IPS-NIHi11 (cell line): ENCODE data around the gene CHFR.
"Not testable (repeated sequence)": the region's sequence is repeated elsewhere in the genome, so short reads cannot be mapped to it uniquely, and the experiment has no call there.

Experiments used
- DNase-seq: peaks from one replicate; pipeline ENCODE4 v3.0.0; 2012; ENCODE audit warnings: mixed read lengths, low spot score

CHFR gene

DNA sequence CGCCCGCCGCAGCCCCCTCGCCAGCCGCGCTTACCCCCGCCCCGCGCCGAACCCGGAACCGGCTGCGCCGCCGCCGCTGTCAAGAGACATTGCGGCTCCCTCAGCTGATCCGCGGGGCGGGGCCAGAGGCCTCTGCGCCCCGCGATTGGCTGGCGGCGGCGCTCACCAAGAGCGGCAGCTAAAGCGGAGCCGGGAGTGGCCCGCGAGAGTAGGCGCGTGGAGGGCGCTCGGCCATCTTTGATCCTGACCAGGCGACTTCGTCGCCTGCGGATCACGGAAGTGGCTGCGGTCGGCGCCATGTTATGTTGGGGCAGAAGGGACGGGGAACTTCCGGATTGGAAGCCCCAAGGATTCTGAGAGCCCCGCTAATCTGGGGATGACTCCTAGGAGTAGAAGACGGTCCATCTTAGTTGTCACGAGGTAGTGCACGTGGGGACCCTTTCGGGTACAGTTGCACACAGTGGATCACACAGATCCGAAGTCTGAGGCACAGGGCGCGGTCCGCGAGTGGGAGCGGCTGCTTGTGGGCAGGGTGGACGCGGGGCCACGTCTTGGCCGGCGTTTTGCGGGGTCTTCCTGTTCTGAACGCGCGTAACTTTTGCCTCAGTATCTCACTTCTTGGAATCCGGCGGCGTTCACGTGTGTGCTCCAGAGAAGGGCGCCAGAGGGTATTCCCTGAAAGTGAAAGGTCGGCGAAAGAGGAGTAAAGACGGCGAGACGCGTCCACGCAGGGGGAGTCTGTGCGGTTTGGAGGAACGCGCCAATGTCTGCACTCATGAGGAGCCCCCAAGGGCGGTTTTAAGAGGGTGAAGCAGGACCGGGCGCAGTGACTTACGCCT lies at the start of gene CHFR:
CHFR (minus strand) TSS at position 93 of the 839 bp plus-strand sequence. CDS start 277 bp downstream, outside the sequence.
- DNase-seq = peak; percentile 98

DNA sequence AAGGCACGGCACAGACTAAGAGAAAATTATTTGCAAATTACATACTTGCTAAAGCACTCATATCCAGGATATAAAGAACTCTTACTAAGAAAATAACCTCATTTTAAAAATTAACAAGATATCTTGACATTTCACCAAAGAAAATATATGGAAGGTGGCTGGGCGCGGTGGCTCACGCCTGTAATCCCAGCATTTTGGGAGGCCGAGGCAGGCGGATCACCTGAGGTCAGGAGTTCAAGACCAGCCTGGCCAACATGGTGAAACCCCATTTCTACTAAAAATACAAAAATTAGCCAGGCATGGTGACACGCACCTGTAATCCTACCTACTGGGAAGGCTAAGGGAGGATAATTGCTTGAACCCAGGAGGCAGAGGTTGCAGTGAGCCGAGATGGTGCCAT lies 49.5 kb upstream of the CHFR start:
- DNase-seq = not testable (repeated sequence)

DNA sequence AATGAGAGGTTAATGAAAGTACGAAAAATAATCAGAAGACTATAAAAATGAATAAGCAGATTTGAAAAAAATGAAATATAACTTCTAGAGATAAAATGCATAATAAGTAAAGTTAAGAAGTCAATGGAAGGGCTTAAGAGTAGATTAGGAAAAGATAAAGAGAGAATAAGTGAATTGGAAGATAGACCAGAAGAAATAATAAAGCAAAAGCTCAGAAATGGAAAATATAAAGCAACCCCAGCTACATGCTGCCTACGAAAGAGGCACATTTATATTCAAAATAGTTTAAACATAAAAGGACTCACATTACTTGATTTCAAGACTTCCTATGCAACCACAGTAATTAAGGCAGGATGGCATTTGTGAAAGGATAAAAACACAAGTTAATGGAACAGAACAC lies 48.8 kb upstream of the CHFR start:
- no peak for DNase-seq

- no peak for DNase-seq
Observed at GRCh38 chr12:132926415-132926833, 39.0 kb upstream of the CHFR start.

DNA sequence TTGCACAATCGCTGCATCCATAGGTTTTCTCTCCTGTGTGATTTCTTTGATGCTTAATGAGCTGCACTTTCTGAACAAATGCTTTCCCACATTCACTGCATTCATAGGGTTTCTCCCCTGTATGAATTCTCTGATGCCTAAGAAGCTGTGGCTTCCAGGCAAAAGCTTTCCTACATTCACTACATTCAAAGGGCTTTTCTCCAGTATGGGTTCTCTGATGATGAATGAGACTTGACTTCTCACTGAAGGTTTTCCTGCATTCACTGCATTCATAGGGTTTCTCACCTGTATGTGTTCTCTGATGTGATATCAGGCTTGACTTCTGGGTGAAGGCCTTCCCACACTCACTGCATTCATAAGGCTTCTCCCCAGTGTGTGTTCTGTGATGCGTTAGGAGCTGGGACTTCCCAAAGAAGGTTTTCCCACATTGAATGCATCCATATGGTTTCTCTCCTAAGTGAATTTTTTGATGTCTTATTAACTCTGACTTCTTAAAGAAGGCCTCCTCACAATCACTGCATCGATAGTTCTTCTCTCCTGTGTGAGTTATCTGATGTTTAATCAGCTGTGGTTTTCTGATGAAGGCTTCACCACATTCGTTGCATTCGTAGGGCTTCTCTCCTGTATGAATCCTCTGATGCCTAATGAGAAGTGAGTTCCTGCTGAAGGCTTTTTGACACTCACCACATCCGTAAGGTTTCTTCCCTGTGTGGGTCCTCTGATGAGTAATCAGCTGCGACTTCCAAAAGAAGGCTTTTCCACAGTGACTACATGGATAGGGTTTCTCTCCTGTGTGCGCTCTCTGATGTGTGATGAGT lies 38.4 kb upstream of the CHFR start:
- DNase-seq = no peak

GRCh38 chr12:132924356-132924755 lies 37.0 kb upstream of the CHFR start:
- DNase-seq = no peak

- no peak for DNase-seq
Observed at GRCh38 chr12:132923356-132923909, 36.0 kb upstream of the CHFR start.

DNA sequence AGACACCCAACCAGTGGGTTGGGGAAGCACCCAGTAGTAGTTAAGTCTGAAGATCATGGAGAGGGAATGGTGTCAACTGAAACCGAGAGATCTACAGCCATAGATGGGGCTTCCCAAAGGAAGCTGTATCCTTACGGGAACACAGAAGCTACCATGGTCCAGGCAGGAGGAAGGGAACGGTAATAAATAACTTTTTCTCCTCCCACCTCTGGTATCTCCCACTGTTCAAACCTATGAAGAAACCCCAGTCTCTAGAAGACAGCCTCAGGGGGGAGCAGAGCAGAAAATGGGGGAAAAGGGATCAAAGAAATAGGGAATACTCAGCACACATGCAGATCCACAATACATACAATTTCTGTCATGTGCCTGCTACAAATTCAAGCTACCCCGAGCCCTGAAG lies 35.3 kb upstream of the CHFR start:
- DNase-seq = no peak

GRCh38 chr12:132921685-132922084 lies 34.3 kb upstream of the CHFR start:
- DNase-seq = no peak

- no peak for DNase-seq
Observed at GRCh38 chr12:132918680-132919079, 31.3 kb upstream of the CHFR start.

DNA sequence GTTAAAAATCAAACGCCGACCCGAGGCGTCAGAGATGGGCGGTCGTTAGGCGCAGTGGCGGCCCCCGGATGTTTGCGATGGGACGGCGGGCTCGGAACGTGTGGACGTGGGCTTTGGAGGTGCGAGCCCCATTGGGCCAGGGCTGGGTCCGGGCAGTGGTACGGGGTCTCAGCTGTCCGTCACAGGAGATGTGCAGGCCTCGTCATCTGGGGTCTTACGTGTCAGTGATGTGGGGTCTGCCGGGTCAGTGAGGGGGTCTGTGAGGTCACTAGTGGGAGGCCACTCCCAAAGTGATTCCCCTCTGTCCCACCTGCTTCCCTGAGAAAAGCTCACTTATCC lies 21.6 kb upstream of the CHFR start:
- DNase-seq = no peak

DNA sequence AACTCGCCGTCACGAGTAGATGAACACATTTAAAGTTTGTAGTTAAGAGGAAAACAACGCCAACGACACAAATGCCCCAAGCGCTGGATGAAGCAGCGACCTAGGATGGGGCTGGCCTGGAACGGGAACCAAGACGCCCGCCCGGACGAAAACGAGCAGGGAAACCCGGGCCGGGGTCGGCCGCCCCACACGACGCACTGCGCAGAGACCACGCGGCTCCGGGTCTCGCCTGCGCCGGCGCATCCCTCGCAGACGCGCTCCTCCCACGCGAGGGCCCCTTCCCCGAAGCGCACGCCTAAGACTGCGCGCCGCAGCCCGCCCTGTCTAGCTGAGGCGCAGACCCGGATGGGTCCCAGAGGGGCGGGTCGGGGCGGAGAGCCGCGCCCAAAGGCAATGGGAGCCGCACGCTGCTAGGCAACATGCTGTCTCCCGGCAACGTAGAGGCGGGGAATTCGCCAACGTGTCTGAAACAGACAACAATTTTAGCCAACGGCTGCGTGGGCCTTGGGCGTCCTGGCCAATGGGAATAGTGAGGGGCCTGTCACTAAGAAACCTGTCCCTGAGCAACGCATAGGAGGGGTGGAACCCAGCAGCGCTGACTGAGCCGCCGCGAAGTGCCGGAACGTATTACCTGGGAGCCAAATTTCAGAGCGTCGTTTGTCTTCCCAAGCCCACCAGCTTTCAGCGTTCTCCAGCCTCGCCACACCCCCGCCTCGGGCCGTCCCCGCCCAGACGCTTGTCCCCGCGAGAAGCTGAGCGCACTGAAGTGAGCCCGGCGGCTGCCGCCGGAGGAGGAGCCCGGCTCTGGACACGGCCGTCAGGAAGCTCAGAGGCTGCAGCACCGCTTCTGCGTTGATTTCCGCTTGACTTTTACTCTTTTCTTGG lies 21.0 kb upstream of the CHFR start:
- peak; percentile 92 for DNase-seq

DNA sequence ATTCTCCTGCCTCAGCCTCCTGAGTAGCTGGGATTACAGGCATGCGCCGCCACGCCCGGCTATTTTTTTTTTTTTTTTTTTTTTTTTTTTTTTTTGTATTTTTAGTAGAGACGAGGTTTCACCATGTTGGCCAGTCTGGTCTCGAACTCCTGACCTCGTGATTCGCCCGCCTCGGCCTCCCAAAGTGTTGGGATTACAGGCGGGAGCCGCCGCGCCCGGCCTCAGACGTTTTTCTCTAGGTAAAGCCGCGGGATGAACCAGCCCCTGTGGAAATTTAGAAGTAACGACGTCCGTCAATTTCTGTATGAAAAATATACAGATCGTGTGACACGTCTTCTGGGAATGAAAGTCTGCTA lies 20.4 kb upstream of the CHFR start:
- DNase-seq = not testable (repeated sequence)

- no peak for DNase-seq
Observed at GRCh38 chr12:132907216-132907615, 19.8 kb upstream of the CHFR start.

GRCh38 chr12:132904718-132905328 lies 17.4 kb upstream of the CHFR start:
- DNase-seq = peak; percentile 87

DNA sequence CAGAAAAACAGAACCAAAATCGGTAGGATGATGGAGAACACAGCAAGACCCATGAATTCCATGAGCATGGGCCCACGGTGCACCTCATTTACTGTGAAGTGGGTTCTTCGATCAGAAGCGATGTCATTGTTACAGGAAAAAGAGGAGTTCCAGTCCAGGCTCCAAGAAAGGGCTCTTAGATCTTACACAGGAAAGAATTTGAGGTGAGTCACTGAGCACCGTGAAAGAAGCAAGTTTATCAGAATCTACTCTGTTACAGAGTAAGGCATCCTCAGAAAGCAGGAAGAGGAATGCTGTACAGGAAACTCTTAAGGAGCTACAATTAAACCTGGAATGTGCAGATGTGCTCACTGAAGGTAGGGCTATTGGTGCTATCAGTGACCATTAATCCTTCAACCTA lies 11.6 kb upstream of the CHFR start:
- DNase-seq = no peak

DNA sequence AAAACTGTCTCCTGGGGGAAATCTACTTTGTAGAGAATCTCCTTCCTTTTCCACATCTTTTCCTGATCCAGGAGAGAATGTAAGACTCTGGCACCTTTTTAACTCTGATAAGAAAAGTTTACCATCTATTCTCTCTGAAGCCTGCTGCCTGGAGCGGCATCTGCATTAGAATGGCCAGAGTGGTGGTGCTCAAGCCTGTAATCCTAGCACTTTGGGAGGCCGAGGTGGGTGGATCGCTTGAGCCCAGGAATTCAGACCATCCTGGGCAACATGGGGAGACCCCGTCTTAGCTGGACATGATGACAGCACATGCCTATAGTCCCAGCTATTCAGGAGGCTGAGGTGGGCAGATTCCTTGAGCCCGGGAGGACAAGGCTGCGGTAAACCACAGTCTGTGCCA lies 1.4 kb upstream of the CHFR start:
- DNase-seq = no peak

DNA sequence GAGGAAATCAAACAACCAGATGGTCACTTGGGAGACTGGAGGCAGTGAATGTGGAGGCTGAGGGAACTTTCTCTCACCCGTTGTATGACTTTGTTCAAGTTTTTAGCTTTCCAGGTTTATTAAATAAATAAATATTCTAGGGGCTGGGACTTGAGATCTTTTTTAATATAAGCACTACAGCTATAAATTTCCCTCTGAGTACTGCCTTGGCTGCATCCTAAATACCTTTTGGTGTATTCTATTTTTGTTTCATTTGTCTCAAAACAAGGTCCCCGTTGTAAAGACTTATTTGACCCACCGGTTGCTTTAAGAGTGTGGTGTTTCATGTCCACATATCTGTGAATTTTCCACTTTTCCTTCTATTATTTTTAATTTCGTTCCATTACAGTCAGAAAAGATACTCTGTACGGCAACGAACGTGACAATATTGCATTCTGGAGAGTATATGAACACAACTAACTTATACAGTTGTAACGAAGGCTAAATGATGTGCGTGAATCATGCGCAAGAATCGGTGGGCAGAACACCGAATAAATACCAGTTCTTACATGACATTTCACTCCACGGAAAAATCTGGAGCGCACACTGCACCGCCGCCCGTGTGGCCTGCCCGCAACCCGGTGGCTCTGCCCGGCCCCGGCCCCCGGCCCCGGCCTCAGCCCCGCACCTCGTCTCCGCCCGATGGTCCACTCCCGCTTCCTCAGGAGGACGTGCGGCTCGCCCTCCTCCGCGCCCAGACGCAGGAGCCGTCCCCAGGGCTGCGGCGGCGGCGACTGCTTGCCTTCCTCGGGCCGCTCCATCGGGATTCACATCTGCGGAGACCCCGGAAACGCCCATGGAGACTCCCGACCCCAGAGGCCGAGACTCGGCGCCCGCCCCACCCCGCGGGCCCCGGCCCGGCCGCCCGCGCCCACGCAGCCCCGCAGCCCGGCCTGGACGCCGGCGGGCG lies 602 bp downstream of the CHFR start:
- DNase-seq = no peak

DNA sequence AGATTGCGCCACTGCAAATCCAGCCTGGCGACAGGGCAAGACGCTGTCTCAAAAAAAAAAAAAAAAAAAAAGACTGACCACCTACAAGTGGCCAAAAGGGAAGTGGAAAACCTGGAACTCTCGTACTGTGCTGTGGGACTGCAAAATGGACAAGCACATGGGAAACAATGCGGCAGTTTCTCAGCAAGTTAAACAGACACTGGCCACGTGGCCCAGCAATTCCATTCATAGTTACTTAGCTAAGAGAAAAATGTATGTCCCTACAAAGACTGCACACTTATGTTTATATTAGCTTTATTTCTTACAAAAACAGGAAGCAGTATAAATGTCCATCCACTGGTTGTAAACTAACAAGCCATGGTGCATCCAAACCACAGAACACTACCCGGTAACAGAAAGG lies 5.6 kb downstream of the CHFR start:
- no peak for DNase-seq

DNA sequence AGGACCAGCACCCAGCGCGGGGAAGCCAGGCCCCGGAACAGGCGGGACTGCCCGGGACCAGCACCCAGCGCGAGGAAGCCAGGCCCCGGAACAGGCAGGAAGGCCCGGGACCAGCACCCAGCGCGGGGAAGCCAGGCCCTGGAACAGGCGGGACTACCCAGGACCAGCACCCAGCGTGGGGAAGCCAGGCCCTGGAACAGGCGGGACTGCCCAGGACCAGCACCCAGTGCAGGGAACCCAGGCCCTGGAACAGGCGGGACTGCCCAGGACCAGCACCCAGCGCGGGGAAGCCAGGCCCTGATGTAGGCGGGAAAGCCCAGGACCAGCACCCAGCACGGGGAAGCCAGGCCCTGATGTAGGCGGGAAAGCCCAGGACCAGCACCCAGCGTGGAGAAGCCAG lies 12.8 kb downstream of the CHFR start:
- DNase-seq = not testable (repeated sequence)
